Hypothalamus (tissue), 51 donors: ENCODE data around the gene PPCDC.
"Not testable (repeated sequence)": the region's sequence is repeated elsewhere in the genome, so short reads cannot be mapped to it uniquely, and the experiment has no call there.

Experiments used
- DNase-seq, 51 donors: peaks; one replicate each; lab custom pipeline; 2025; lab: John Stamatoyannopoulos, UW

PPCDC gene

DNA sequence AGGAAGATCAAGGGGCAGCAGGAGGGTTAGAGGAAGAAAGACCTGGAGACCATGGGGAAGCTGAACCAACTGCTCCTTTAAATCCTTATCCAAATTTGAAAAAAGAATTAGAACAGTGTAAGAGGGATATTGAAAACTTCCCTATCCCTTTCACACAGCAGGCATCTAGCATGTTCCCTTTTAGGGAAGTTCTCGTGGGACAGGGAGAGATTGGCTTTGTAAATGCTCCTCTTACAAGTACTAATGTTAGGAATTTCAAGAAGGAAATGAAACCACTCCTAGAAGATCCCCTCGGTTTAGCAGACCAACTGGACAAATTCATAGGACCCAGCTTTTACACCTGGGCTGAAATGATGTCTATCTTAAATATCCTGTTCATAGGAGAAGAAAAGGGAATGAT is 41.5 kb downstream of the PPCDC start:
- no peak for DNase-seq

DNA sequence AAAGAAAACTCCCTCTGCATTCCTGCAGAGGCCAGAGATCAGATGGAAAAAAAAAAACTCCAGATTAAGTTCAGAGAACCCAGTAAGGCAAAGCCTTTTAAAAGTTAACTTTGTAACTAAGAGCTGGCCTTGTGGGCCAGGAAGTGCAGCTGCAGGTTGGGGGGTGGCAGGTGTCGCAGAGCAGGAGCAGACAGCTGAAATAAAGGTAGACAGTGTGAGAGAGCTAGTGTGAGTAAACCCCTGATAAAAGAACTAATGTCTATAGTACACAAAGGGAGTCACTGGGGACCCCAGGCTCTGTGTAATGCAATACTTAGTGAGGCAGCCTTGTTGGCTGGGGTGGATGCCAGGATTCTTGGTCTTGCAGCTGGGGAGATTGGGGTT is 42.1 kb downstream of the PPCDC start:
- DNase-seq, result no peak

- no peak for DNase-seq
Observed at GRCh38 chr15:75065851-75066509, 42.6 kb downstream of the PPCDC start.

- no peak for DNase-seq
Observed at GRCh38 chr15:75067123-75067830, 43.9 kb downstream of the PPCDC start.

GRCh38 chr15:75068748-75069147 is 45.4 kb downstream of the PPCDC start:
- DNase-seq, result no peak

DNA sequence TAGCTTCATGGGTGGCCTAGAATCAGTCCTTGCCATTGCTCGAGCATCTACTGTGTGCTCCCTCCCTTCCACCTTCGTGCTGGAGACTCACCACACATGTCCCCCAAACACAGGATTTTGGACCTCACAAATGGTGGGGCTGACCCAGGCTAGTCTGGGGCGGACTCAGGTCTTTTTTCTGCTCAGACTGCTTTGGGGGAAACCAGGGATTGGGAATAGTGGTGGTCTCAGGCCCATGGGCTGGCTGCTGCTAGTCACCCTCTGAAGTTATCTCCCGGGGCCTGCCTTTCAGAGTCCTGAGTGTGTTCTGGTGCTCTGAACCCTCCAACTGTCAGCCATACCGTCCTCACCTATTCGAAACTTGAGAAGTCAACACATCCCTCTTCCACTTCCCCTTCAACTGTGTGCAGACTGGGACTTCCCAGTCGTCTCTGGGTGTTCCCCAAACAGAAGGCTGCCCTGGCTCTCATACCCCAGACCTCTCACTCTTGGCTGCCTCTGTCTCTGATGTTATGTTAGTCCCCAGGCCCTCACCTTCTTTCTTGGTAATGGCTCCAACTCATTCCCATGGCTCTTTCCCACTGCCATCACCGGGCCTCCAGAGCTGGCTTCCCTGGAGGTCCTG is 46.0 kb downstream of the PPCDC start:
- DNase-seq, result peak in 4 of 51 donors; percentile 4 to 17 (median 10)

- no peak for DNase-seq
Observed at GRCh38 chr15:75070674-75071073, 47.3 kb downstream of the PPCDC start.

DNA sequence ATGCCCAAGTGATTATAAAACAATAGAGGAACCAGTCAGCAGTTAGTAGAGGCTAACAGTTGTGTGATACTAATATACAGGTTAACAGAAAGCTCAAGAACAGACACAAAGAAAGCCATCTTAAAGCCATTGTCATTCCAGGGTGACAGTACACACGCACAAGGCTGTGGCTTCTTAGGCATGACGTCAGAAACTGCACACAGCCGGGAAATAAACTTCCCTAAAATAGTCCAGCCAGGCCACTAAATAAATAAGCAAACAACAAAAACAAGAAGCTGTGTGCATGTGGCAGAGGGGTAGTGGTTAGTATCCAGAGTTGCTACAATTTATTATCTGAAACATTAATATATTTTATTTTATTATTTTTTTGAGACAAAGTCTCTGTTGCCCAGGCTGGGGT is 49.8 kb downstream of the PPCDC start:
- peak in 3 of 51 donors; percentile 11 to 23 (median 12) for DNase-seq

- no peak for DNase-seq
Observed at GRCh38 chr15:75076277-75076676, 52.9 kb downstream of the PPCDC start.

- not testable (repeated sequence) for DNase-seq
Observed at GRCh38 chr15:75077551-75077961, 54.2 kb downstream of the PPCDC start.

DNA sequence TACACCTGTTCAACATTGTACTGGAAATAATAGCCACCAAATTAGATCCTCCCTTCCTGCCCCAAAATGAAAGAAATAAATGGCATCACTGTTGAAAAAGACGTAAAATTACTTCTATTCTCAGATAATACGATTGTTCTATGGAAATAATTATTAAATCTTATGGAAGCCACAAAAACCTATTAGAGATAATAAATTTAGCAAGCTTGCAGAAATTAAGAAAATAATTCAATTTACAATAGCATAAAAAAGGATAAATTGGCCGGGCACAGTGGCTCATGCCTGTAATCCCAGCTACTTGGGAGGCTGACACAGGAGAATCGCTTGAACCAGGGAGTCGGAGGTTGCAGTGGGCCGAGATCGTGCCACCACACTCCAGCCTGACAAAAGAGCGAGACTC is 57.8 kb downstream of the PPCDC start:
- DNase-seq, result no peak

DNA sequence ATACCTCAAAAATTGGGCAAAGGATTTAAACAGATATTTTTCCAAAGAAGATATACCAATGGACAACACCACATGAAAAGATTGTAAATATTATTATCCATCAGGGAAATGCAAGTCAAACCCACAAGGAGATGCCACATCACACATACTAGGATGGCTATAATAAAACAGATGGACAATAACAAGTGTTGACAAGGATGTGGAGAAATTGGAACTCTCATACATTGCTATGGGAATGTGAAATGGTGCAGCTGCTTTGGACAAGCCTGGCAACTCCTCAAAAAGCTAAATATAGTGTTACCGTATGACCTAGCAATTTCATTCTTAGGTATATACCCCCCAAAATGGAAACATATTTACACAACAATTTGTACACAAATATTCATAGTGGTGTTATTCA is 59.3 kb downstream of the PPCDC start:
- DNase-seq, result no peak

- not testable (repeated sequence) for DNase-seq
Observed at GRCh38 chr15:75085708-75086107, 62.3 kb downstream of the PPCDC start.

DNA sequence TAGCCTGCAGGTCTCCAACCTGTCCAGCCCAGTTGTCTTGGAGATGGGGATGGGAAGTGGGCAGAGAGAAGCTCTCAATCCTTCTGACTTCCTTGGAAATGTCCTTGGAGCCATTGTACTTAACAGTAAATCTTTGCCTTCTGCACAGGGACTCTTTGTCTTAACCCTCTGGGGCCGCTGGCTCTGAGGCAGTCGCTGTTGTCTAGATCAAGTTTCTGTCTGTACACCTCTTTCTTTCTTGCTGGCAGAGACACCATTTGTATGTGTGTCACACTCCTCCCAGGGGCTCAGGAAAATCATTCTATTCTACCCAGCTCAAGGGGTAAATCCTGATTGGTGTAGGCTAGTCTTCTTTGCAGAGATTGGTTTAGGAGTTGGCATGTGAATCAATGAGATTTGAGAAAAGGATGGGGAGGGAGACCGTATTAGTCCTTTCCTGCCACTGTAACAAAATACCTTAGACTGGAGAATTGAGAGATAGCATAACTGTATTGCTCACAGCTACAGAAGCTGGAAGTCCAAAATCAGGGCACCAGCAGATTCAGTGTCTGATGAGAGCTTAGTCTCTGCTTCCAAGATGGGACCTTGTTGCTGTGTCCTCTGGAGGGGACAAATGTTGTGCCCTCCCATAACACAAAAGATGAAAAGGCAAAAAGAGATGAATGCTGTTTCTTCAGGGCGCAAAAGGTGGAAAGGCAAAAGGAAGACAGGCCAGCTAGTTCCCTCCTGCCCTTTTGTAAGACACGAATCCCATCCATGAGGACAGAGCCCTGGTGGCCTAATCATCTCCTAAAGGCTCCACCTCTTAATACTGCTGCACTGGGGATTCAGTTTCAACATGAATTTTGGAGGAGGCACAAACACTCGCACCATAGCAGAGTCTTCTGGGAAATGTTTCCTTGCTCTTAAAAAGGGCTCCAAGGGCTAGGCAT is 66.3 kb downstream of the PPCDC start:
- DNase-seq, result no peak

- DNase-seq, result no peak
Observed at GRCh38 chr15:75090388-75090734, 67.0 kb downstream of the PPCDC start.

DNA sequence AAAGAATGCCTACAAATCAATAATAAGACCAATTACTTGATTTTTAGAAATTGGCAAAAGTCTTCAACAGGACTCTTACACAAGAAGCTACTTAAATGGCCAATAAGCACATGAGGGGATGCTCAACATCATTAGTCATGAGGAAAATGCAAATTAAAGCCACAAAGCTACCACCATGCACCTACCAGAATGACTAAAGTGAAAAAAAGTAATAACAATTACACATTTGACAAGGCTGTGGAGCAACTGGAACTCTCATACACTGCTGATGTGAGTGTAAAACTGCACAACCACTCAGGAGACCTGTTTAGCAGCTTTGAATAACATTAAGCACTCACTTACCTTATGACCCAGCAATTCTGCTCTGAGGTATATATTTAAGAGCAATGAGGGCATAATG is 68.4 kb downstream of the PPCDC start:
- no peak for DNase-seq

DNA sequence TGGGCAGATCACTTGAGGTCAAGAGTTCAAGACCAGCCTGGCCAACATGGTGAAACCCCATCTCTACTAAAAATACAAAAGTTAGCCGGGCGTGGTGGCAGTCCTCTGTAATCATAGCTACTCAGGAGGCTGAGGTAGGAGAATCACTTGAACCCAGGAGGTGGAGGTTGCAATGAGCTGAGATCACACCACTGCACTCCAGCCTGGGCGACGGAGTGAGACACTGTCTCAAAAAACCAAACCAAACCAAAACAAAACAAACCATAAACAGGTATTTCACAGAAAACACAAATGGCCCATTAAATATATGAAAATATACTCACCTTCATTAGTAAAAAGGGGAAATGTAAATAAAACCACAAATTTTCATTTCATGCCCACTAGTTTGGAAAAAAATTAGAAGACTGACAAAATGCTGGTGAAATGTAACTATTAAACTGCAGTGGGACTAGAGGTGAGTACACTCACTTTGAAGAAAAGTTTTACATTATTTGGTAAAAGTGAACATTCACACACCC is 71.6 kb downstream of the PPCDC start:
- not testable (repeated sequence) for DNase-seq

GRCh38 chr15:75095594-75095993 is 72.2 kb downstream of the PPCDC start:
- no peak for DNase-seq

GRCh38 chr15:75097939-75098338 is 74.5 kb downstream of the PPCDC start:
- no peak for DNase-seq

GRCh38 chr15:75098404-75098803 is 75.0 kb downstream of the PPCDC start:
- DNase-seq, result no peak
